GM18870 (cell line): ENCODE data around the gene CTDSPL.
"Not testable (repeated sequence)": the region's sequence is repeated elsewhere in the genome, so short reads cannot be mapped to it uniquely, and the experiment has no call there.

Experiments used
- ATAC-seq: cut with Tn5 transposase; IDR thresholded peaks from one replicate; pipeline ENCODE4 v1.9.1; 2021; ENCODE audit warnings: moderate library complexity; ENCODE audit not compliant: unreplicated experiment

CTDSPL gene

GRCh38 chr3:38031022-38031994, 169.6 kb downstream of the CTDSPL start:
- ATAC-seq = no peak

GRCh38 chr3:38032328-38032865, 170.7 kb downstream of the CTDSPL start:
- ATAC-seq = no peak

- not testable (repeated sequence) for ATAC-seq
Measured at GRCh38 chr3:38033586-38033985, 171.9 kb downstream of the CTDSPL start.
